GM12873 (cell line): ENCODE results near the gene RSPO1.

Experiments
- TF ChIP-seq, protein P1 (sequence below): IDR thresholded peaks from 2 replicates; pipeline ENCODE4 v1.5.1; 2012; ENCODE audit warnings: low read depth, mild to moderate bottlenecking, moderate library complexity, low read length, control low read depth; ENCODE audit not compliant: insufficient read depth; ENCODE audit errors: missing control alignments

The RSPO1 gene

DNA sequence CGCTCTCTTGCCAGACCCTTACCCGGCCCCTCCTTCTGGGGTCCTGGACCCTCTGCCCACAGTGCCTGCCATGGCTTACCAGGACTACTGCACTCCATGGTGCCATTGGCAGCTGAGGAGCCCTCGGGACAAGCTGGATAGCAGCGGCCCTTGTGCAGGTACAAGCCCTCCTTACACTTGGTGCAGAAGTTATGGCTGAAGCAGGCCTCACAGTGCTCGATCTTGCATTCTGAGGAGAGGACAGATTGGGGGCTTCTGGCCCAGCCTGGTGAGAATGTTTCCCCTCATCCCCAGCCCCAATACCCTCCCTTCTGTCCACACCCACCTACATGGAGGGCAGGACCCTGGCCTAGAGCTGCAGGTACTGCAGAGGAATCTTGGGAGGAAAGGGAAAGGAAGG lies 20.6 kb downstream of the RSPO1 start:
- TF ChIP-seq, protein P1, sequence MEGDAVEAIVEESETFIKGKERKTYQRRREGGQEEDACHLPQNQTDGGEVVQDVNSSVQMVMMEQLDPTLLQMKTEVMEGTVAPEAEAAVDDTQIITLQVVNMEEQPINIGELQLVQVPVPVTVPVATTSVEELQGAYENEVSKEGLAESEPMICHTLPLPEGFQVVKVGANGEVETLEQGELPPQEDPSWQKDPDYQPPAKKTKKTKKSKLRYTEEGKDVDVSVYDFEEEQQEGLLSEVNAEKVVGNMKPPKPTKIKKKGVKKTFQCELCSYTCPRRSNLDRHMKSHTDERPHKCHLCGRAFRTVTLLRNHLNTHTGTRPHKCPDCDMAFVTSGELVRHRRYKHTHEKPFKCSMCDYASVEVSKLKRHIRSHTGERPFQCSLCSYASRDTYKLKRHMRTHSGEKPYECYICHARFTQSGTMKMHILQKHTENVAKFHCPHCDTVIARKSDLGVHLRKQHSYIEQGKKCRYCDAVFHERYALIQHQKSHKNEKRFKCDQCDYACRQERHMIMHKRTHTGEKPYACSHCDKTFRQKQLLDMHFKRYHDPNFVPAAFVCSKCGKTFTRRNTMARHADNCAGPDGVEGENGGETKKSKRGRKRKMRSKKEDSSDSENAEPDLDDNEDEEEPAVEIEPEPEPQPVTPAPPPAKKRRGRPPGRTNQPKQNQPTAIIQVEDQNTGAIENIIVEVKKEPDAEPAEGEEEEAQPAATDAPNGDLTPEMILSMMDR = no peak

DNA sequence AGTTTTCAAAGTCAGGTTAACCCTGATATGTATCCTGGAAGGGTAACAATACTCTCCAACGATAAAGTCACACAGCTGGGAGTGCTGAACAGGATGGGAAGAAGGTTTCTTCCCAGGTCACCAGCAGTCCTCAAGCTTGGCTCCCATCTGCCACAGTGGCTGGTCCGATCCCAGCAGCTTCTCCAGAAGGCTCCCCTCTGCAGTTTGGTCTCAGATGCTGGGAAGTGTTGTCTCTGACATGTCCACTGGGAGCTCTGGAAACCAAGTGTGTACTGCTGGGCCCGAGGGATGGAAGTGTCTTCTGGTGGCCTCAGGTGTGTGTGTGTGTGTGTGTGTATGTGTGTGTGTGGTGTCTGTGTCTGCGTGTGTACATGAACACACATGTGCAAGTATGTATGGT lies 22.5 kb downstream of the RSPO1 start:
- TF ChIP-seq, protein P1 = no peak

DNA sequence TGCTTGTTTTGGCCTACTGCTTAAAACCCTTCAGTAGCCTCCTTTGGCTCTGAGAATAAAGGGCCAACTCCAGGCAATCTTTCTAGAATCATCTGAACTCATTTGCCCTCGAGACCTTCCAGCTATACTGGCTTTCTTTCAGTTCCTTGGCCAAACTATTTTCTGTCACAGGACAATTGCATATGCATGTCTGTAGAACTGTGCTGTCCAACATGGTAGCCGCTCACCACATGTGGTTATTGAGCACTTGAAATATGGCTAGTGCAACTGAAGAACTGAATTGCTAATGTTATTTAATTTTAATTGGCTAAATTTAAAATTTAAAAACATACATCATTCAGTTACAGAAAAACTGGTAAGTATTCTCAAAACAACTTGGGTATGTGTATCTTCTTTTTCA lies 24.7 kb downstream of the RSPO1 start:
- TF ChIP-seq, protein P1 = no peak

DNA sequence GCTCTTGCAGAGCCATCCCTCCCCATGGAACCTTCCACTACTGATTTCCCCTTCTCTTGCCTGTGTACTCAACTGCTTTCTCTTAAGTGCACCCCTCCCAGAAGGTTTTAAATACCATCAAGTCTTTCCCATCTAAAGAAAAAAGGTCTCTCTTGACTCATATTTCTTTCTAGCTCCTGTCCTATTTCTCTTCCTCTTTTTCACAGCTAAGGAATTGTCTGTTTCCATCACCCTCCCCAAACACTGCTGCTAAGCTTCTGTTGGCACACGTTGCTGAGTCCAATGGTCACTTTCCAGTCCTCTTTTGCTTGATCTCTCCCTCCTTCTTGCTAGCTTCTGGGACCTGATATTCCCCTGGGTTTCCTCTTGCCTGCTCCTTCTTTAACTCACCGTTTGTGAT lies 25.7 kb downstream of the RSPO1 start:
- TF ChIP-seq, protein P1 = no peak

DNA sequence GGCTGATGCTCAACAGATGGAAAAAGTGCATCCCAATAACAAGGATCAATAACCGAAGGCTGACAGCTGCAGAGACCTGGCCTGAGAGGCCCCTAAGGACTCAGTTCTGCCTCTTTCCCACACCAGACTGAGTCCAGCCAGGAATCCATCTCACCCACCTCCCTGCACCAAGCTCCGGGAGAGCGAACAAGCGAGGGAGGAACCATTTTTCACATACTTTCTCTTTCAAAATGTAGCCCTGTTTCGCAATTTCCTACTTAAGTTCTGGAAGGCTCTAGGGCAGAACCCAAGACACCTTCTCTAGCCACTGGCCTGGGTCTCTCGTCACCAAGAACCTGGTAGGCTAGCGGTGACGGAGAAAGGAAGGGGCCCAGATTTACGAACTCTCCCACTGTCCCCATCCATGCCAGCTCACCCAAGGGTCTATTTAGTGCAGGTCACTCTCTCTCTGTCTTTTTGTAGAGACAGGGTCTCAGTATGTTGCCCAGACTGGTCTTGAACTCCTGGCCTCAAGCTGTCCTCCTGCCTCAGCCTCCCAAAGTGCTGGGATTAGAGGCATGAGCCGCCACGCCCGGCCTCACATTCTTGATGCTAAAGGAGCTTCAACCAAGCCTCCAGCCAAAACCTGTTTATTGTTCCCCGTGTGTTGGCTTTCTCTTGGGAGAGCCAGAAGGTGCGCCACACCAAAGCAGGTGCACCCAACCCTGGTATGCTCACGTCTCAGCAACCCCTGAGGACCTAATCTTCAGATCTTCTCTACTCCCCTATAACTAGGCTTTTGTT lies 28.0 kb downstream of the RSPO1 start:
- TF ChIP-seq, protein P1 = no peak

DNA sequence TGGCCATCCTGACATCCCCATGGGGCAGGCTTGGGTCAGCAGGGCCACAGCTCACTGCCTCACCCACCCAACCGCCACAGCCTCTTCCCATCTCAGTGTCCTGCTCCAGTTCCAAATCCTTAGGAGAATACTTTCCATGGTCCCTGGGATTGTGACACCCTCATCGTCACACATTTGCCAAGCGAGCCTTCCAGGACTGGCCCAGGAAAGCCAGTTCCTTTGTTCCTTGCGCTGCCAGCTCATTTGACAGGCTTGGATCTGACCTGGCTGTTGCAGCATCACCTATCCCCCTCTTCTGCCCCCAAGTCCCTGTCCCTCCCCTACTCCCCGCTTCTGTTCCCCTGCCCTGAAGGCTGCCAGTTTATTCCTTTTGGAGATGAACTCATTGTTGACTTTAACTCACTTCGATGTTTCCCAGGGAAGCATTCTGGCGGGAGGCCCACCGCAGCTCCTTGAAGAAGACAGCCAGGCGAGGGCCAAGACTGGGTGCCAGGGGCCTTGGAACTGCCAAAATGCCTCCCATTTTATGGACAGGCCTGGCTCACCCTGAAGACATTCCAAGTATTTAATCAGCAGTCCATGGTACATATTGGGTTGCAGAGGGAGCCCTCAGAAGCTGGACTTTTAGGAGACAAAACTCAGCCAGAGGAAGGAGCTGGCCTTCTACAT lies 28.8 kb downstream of the RSPO1 start:
- TF ChIP-seq, protein P1 = no peak

DNA sequence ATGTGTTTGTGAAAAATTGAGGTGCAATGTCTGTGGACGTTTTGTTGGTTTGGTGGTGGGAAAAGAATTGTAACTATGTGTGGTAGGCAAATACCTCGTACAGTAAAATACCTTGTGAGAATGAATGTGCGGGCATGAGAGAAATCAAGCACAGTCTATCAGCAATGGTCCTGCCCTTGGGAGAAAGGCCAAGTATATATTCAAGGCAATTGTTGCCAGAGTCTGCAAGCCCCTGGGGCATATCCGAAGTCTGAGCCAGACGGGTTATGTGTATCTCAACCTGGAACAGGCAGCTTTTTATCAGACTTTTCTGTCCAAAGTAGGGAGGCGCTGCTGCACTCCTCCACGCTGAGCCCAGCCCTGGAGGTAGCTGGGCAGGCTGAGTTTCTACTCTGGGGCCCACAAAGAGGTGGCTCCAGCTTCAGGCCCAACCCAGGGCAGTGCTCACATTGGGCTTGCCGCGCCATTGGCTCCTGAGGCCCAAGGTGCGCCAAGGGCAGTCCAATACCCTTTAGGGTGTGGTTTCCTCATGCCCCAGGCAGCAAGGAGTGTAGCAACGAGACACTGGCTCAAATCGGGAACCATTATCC lies 29.5 kb downstream of the RSPO1 start:
- TF ChIP-seq, protein P1 = no peak
